Neural progenitor cell (in vitro differentiated cells): ENCODE data around the gene TNNI3. TPM values are rescaled to one million over a fixed set of nuclear protein-coding genes. Genes with fewer than 3 reads are reported as not detected.

Source experiments
- DNase-seq: peaks from one replicate; pipeline ENCODE4 v3.0.0-alpha.2; 2016; ENCODE audit warnings: low spot score
- H2AFZ ChIP-seq: fragments of 200-600 bp; sonication (generic); replicated peaks from 2 replicates; pipeline ENCODE4 v1.6.1; 2016; ENCODE audit warnings: antibody characterized with exemption
- H3F3A ChIP-seq: fragments of 200-600 bp; sonication (generic); 2 replicates; pipeline ENCODE4 v1.6.1; 2016; ENCODE audit warnings: antibody characterized with exemption, low read depth
- H3K27ac ChIP-seq: fragments of 200-600 bp; sonication (generic); 2 replicates; pipeline ENCODE4 v1.5.1; 2016; ENCODE audit warnings: mild to moderate bottlenecking
- H3K27me3 ChIP-seq: fragments of 200-600 bp; sonication (generic); 2 replicates; pipeline ENCODE4 v1.6.1; 2016; ENCODE audit warnings: mild to moderate bottlenecking, moderate library complexity
- H3K36me3 ChIP-seq: fragments of 200-600 bp; sonication (generic); 2 replicates; pipeline ENCODE4 v1.5.1; 2016
- H3K4me1 ChIP-seq: fragments of 200-600 bp; sonication (generic); 2 replicates; pipeline ENCODE4 v1.6.1; 2016; ENCODE audit warnings: mixed run types
- H3K4me2 ChIP-seq: fragments of 200-600 bp; sonication (generic); 2 replicates; pipeline ENCODE4 v1.6.1; 2016
- H3K4me3 ChIP-seq: fragments of 200-600 bp; sonication (generic); 2 replicates; pipeline ENCODE4 v1.5.1; 2016
- H3K79me2 ChIP-seq: fragments of 200-600 bp; sonication (generic); 2 replicates; pipeline ENCODE4 v1.6.1; 2016; ENCODE audit warnings: low read depth
- H3K9ac ChIP-seq: fragments of 200-600 bp; sonication (generic); 2 replicates; pipeline ENCODE4 v1.6.1; 2016
- H3K9me3 ChIP-seq: fragments of 200-600 bp; sonication (generic); 2 replicates; pipeline ENCODE4 v1.5.1; 2016; ENCODE audit warnings: low read depth
- H4K20me1 ChIP-seq: fragments of 200-600 bp; sonication (generic); 2 replicates; pipeline ENCODE4 v1.6.1; 2016; ENCODE audit warnings: low read depth
- H3K27ac Mint-ChIP-seq: 3 replicates; pipeline ENCODE4 v1.8.0; 2021; ENCODE audit warnings: mixed read lengths
- H3K27me3 Mint-ChIP-seq: 2 replicates; pipeline ENCODE4 v1.8.0; 2022; ENCODE audit warnings: low read depth, mild to moderate bottlenecking, inconsistent platforms, moderate library complexity, mixed read lengths; ENCODE audit not compliant: insufficient read depth
- H3K36me3 Mint-ChIP-seq: 3 replicates; pipeline ENCODE4 v1.8.0; 2021; ENCODE audit warnings: mixed read lengths
- H3K4me1 Mint-ChIP-seq: 3 replicates; pipeline ENCODE4 v1.8.0; 2021; ENCODE audit warnings: mixed read lengths
- H3K4me3 Mint-ChIP-seq: 3 replicates; pipeline ENCODE4 v1.8.0; 2021; ENCODE audit warnings: mild to moderate bottlenecking, moderate library complexity, mixed read lengths
- H3K9me3 Mint-ChIP-seq: 3 replicates; pipeline ENCODE4 v1.8.0; 2020; ENCODE audit warnings: mixed read lengths
- CTCF ChIP-seq: fragments of 200-600 bp; sonication (generic); IDR thresholded peaks from 2 replicates; pipeline ENCODE4 v1.5.1; 2017; ENCODE audit warnings: antibody characterized with exemption, mild to moderate bottlenecking
- EZH2 ChIP-seq: fragments of 200-600 bp; sonication (generic); IDR thresholded peaks from 2 replicates; pipeline ENCODE4 v1.6.1; 2017; ENCODE audit warnings: antibody characterized with exemption, mild to moderate bottlenecking, moderate library complexity
- EZH2phosphoT487 ChIP-seq: fragments of 200-600 bp; sonication (generic); IDR thresholded peaks from 2 replicates; pipeline ENCODE4 v1.6.1; 2017; ENCODE audit warnings: antibody characterized with exemption
- total RNA-seq: library from RNA; depleted of rRNA; stranded (reverse); fragments of >200 nt; gene quantifications from 2 replicates; pipeline ENCODE4 v1.2.3, GENCODE V29; 2015; ENCODE audit warnings: low replicate concordance

The TNNI3 gene
- total RNA-seq, 1 donor from 2014 or later: 22.2 TPM

DNA sequence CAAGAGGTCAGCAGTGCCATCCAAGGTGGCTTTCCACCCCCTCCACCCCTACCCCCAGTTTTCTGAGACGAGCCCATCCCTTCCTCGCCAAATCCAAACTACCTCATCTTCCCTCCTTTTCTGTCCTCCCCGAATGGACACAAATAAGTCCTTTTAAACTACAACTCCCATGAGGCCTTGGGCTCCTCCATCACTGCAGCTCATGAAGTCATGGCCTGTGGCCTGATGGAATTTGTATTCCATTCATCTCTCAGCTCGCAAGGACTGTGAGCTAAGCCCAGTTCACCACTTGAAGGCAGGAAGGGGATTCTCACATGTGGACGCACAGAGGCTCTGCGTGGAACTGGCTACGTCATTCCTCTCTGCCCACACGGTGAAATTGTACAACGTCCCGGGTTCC lies 39.3 kb upstream of the TNNI3 start:
- Mint-ChIP-seq H3K27me3 (peaks cover 16% of the 10 kb centered on the region), H3K9me3 (no peaks in the 10 kb centered on the region), H3K27ac (no peak overlapping the region), H3K4me1 (no peaks in the 10 kb centered on the region), H3K36me3 (no peaks in the 10 kb centered on the region), H3K4me3 (no peak overlapping the region)
- Histone ChIP-seq H3K9ac (no peak overlapping the region), H4K20me1 (no peaks in the 10 kb centered on the region), H3K27ac (no peak overlapping the region), H3K4me1 (no peaks in the 10 kb centered on the region), H3K36me3 (no peaks in the 10 kb centered on the region), H3K4me3 (no peak overlapping the region), H3F3A (no peaks in the 10 kb centered on the region), H2AFZ (no peak overlapping the region), H3K9me3 (no peaks in the 10 kb centered on the region), H3K4me2 (no peak overlapping the region), H3K79me2 (no peaks in the 10 kb centered on the region), H3K27me3 (peaks cover 11% of the 10 kb centered on the region)
- no peak for TF ChIP-seq EZH2
- no peak for TF ChIP-seq CTCF
- no peak for DNase-seq

GRCh38 chr19:55193481-55193880 lies 35.9 kb upstream of the TNNI3 start:
- no peaks in the 10 kb centered on the region for H3K36me3 ChIP-seq
- no peak overlapping the region for H3K4me2 ChIP-seq
- H3K27me3 ChIP-seq: peaks cover 4% of the 10 kb centered on the region
- no peak overlapping the region for H3K9ac ChIP-seq
- no peaks in the 10 kb centered on the region for H4K20me1 ChIP-seq
- no peak overlapping the region for H2AFZ ChIP-seq
- peaks cover 4% of the 10 kb centered on the region for H3K4me1 Mint-ChIP-seq
- H3K9me3 Mint-ChIP-seq: no peaks in the 10 kb centered on the region
- H3F3A ChIP-seq: no peaks in the 10 kb centered on the region
- no peak overlapping the region for H3K27ac Mint-ChIP-seq
- no peak for DNase-seq
- no peaks in the 10 kb centered on the region for H3K79me2 ChIP-seq
- H3K4me3 Mint-ChIP-seq: no peak overlapping the region
- H3K9me3 ChIP-seq: no peaks in the 10 kb centered on the region
- TF ChIP-seq EZH2 (no peak), CTCF (no peak), EZH2phosphoT487 (no peak)
- no peak overlapping the region for H3K4me3 ChIP-seq
- H3K27me3 Mint-ChIP-seq: peaks cover 12% of the 10 kb centered on the region
- no peaks in the 10 kb centered on the region for H3K36me3 Mint-ChIP-seq
- H3K4me1 ChIP-seq: no peaks in the 10 kb centered on the region
- H3K27ac ChIP-seq: no peak overlapping the region

DNA sequence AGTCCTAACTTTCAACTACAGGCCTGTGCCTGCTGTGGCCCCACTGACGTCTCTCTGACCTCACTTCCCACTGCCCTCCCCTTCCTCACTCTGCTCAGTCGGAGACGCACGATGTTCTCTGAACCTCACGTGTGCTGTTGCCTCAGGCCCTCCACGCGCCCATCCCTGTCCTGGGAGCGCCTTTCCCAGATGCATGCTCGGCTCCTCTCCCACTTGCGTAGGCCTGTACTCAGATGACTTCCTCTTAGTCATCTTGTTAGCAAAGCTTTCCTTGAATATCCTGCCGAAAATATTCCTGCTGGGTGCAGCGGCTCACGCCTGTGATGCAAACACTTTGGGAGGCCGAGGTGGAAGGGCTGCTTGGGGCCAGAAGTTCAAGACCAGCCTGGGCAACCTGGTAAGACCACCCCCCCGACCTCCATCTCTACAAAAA lies 31.9 kb upstream of the TNNI3 start:
- no peaks in the 10 kb centered on the region for H3K79me2 ChIP-seq
- no peaks in the 10 kb centered on the region for H3K4me1 ChIP-seq
- Mint-ChIP-seq H3K4me1 (peaks cover 4% of the 10 kb centered on the region), H3K9me3 (no peaks in the 10 kb centered on the region), H3K27ac (peak overlapping the region; percentile 39), H3K4me3 (no peak overlapping the region), H3K36me3 (no peaks in the 10 kb centered on the region), H3K27me3 (peaks cover 12% of the 10 kb centered on the region)
- H3K4me2 ChIP-seq: no peak overlapping the region
- H3K27me3 ChIP-seq: peaks cover 14% of the 10 kb centered on the region
- H3K4me3 ChIP-seq: no peak overlapping the region
- no peak overlapping the region for H3K9ac ChIP-seq
- no peaks in the 10 kb centered on the region for H3K9me3 ChIP-seq
- H3K27ac ChIP-seq: no peak overlapping the region
- no peak for DNase-seq
- no peaks in the 10 kb centered on the region for H3F3A ChIP-seq
- H3K36me3 ChIP-seq: no peaks in the 10 kb centered on the region
- no peak overlapping the region for H2AFZ ChIP-seq
- TF ChIP-seq EZH2 (no peak), CTCF (no peak), EZH2phosphoT487 (no peak)
- no peaks in the 10 kb centered on the region for H4K20me1 ChIP-seq
